Body of pancreas (tissue), 4 donors: ENCODE data around the gene TGFBRAP1. TPM values are rescaled to one million over a fixed set of nuclear protein-coding genes. Genes with fewer than 3 reads are reported as not detected.

Source experiments
- ATAC-seq: fragments of 150-250 bp; one replicate; pipeline ENCODE4 v1.9.1; 2016
- DNase-seq, 4 donors: peaks; one replicate each; pipeline ENCODE4 v3.0.0-alpha.2; 2019
- H3K27ac ChIP-seq, 4 donors: fragments of 200-600 bp; sonication (generic); 1 replicate in 3 of 4; 2 replicates in 1 of 4; pipeline versions ENCODE4 v1.5.1 to v1.6.1; 2016 to 2019; ENCODE audit warnings: mild to moderate bottlenecking in 1 of 4, mixed read lengths in 1 of 4, moderate library complexity in 1 of 4
- H3K27me3 ChIP-seq, 2 donors: fragments of 200-600 bp; sonication (generic); one replicate each; pipeline ENCODE4 v1.6.0; 2016; ENCODE audit warnings: mild to moderate bottlenecking in 1 of 2
- H3K36me3 ChIP-seq, 2 donors: fragments of 200-600 bp; sonication (generic); replicated peaks in 1 of 2; 2 replicates each; pipeline ENCODE4 v1.5.1; 2016; ENCODE audit warnings: low read depth in 2 of 2; ENCODE audit not compliant: insufficient read depth in 1 of 2
- H3K4me1 ChIP-seq: fragments of 200-600 bp; sonication (generic); one replicate; pipeline ENCODE4 v1.6.0; 2016
- H3K4me3 ChIP-seq, 2 donors: fragments of 200-600 bp; sonication (generic); 1 replicate in 1 of 2; 2 replicates in 1 of 2; pipeline ENCODE4 v1.5.1; 2016 to 2019
- H3K9me3 ChIP-seq, 3 donors: fragments of 200-600 bp; sonication (generic); 1 replicate in 2 of 3; 2 replicates in 1 of 3; pipeline ENCODE4 v1.5.1; 2016
- CTCF ChIP-seq, 7 experiments: fragments of 450-650 bp in 4 of 7; fragments of 200-600 bp in 3 of 7; sonication (generic) in 3 of 7; IDR thresholded peaks; one replicate each; pipeline ENCODE4 v1.5.1; 2016 to 2019; ENCODE audit warnings: antibody characterized with exemption in 7 of 7
- POLR2A ChIP-seq, 3 donors: fragments of 450-650 bp; IDR thresholded peaks; one replicate each; pipeline ENCODE4 v1.6.1; 2016; ENCODE audit warnings: antibody characterized with exemption in 3 of 3, mild to moderate bottlenecking in 2 of 3
- WGBS, 2 donors: methylation state at CpG; one replicate each; pipeline ENCODE4 v1.1.5; 2017; 5-methylcytosine and 5-hydroxymethylcytosine counted together
- intact Hi-C: fragments of 100-400 bp; cut with DNase I; formaldehyde crosslinking; loops from one replicate; pipeline ENCODE4 v1.15.1; 2023
- total RNA-seq, 2 donors: library from RNA; depleted of rRNA; stranded (reverse); fragments of >200 nt; gene quantifications; one replicate each; pipeline ENCODE4 v1.1.0, GENCODE V29; 2016

Gene TGFBRAP1
- total RNA-seq, 2 donors from 2014 or later, result 11.2 to 12.9 TPM

- no peaks in the 10 kb centered on the region for H3K9me3 ChIP-seq
- TF ChIP-seq CTCF (IDR thresholded peaks at IDR 0.05), result no peak
- no peak for TF ChIP-seq POLR2A (IDR thresholded peaks at IDR 0.05)
- H3K27me3 ChIP-seq, result no peaks in the 10 kb centered on the region
- no peaks in the 10 kb centered on the region for H3K4me1 ChIP-seq
- 71 to 88% methylated on average over 9 of the region's 9 CpGs for WGBS, 2 donors
- H3K4me3 ChIP-seq, result no peak overlapping the region
- H3K36me3 ChIP-seq, result no peaks in the 10 kb centered on the region
- no peak for DNase-seq
- no peak overlapping the region for H3K27ac ChIP-seq
- ATAC-seq, result no peak
- intact Hi-C loops, result no loop called here
These were observed 105.1 kb downstream of the TGFBRAP1 start for GRCh38 chr2:105224444-105224843.

GRCh38 chr2:105220604-105221003 is 108.9 kb downstream of the TGFBRAP1 start:
- ATAC-seq, result no peak
- H3K4me1 ChIP-seq, result no peaks in the 10 kb centered on the region
- intact Hi-C loops, result no loop called here
- H3K4me3 ChIP-seq, result no peak overlapping the region
- no peak overlapping the region for H3K27ac ChIP-seq
- no peak for DNase-seq
- no peak for TF ChIP-seq CTCF (IDR thresholded peaks at IDR 0.05)
- WGBS, 2 donors, result 77 to 79% methylated on average over 3 of the region's 3 CpGs
- no peaks in the 10 kb centered on the region for H3K27me3 ChIP-seq
- H3K36me3 ChIP-seq, result no peaks in the 10 kb centered on the region
- no peaks in the 10 kb centered on the region for H3K9me3 ChIP-seq

GRCh38 chr2:105215586-105216192 is 113.8 kb downstream of the TGFBRAP1 start:
- Histone ChIP-seq H3K4me3 (no peak overlapping the region), H3K4me1 (no peaks in the 10 kb centered on the region), H3K27ac (no peak overlapping the region), H3K9me3 (no peaks in the 10 kb centered on the region), H3K36me3 (no peaks in the 10 kb centered on the region), H3K27me3 (no peaks in the 10 kb centered on the region)
- 62 to 63% methylated on average over 5 of the region's 5 CpGs for WGBS, 2 donors
- intact Hi-C loops, result no loop called here
- DNase-seq (no peak), ATAC-seq (no peak)
- TF ChIP-seq CTCF (IDR thresholded peaks at IDR 0.05) (no peak), POLR2A (IDR thresholded peaks at IDR 0.05) (no peak)

Other genes starting within 250 kb of the TGFBRAP1 start
- gene GPR45, start 88.0 kb downstream of the TGFBRAP1 start, total RNA-seq, result not detected
- 10 to 100 TPM in 1 of 2 donors, 1 to 10 TPM in 1; 7.9 to 15.3 TPM for gene C2orf49, start 7.8 kb upstream of the TGFBRAP1 start, total RNA-seq
- 10 to 100 TPM in 1 of 2 donors, 1 to 10 TPM in 1; 3.6 to 21.8 TPM for gene FHL2, start 69.3 kb upstream of the TGFBRAP1 start, total RNA-seq